Right lobe of liver (tissue), 6 donors: ENCODE measurements around the gene PRDM16. TPM values are rescaled to one million over a fixed set of nuclear protein-coding genes. Genes with fewer than 3 reads are reported as not detected.

Experiments
- ATAC-seq, 4 donors: fragments of 200-7000 bp; cut with Tn5 transposase; one replicate each; pipeline ENCODE4 v1.9.1; 2020; ENCODE audit warnings: mild to moderate bottlenecking in 4 of 4, moderate library complexity in 4 of 4
- DNase-seq, 3 donors: peaks; one replicate each; pipeline ENCODE4 v3.0.0-alpha.2; 2020
- H3K27ac ChIP-seq, 3 donors: fragments of 200-600 bp; one replicate each; pipeline ENCODE4 v1.8.0; 2022
- H3K27me3 ChIP-seq, 2 donors: fragments of 200-600 bp; one replicate each; pipeline ENCODE4 v1.8.0; 2022
- H3K36me3 ChIP-seq, 4 donors: fragments of 200-600 bp; sonication (generic) in 1 of 4; one replicate each; pipeline versions ENCODE4 v1.5.1 to v1.8.0; 2017 to 2022; ENCODE audit warnings: control low read depth in 1 of 4
- H3K4me1 ChIP-seq, 4 donors: fragments of 200-600 bp; sonication (generic) in 1 of 4; one replicate each; pipeline versions ENCODE4 v1.5.1 to v1.8.0; 2017 to 2022; ENCODE audit warnings: control low read depth in 1 of 4
- H3K4me3 ChIP-seq, 3 donors: fragments of 200-600 bp; one replicate each; pipeline ENCODE4 v1.8.0; 2022
- H3K9me3 ChIP-seq, 4 donors: fragments of 200-600 bp; sonication (generic) in 1 of 4; one replicate each; pipeline versions ENCODE4 v1.5.1 to v1.8.0; 2017 to 2022; ENCODE audit warnings: control low read depth in 1 of 4
- POLR2A ChIP-seq: fragments of 450-650 bp; IDR thresholded peaks from one replicate; pipeline ENCODE4 v1.6.1; 2017; ENCODE audit warnings: antibody characterized with exemption, mild to moderate bottlenecking
- WGBS: methylation state at CpG from one replicate; pipeline ENCODE4 v1.1.6; 2018; ENCODE audit warnings: low coverage, low lambda C conversion rate; ENCODE audit not compliant: insufficient coverage; ENCODE audit errors: missing lambda C conversion rate; 5-methylcytosine and 5-hydroxymethylcytosine counted together
- intact Hi-C, 2 donors: fragments of 100-400 bp; cut with DNase I; formaldehyde crosslinking; loops; one replicate each; pipeline versions ENCODE4 v1.11.2 to v1.14.1; 2022
- total RNA-seq, 6 experiments: library from RNA; depleted of rRNA in 2 of 6; stranded (reverse); fragments of >200 nt in 2 of 6; fragmentation: NEBNext Ultra II Directional in 3 of 6; extraction: Animal tissue kit (Norgen Biotek cat#: 25700) in 3 of 6; gene quantifications; one replicate each; pipeline versions ENCODE4 v1.1.0 to v1.2.4, GENCODE V29; 2016 to 2023
- TF ChIP-seq, protein P1 (sequence below), 4 donors: fragments of 200-600 bp in 3 of 4; fragments of 450-650 bp in 1 of 4; IDR thresholded peaks; one replicate each; pipeline versions ENCODE4 v1.5.1 to v1.8.0; 2016 to 2022; ENCODE audit warnings: antibody characterized with exemption in 4 of 4, mild to moderate bottlenecking in 2 of 4
- donor health status: DM: no; HTN: yes; CAD: no.
- donor health status: DM: no; HTN: no; CAD: no.
- donor health status: DM: no; HTN: no; CAD: no.
- donor health status: DM: no; HTN: yes; CAD: no.
- donor health status: DM: no; HTN: yes; CAD: no.

PRDM16 gene
- total RNA-seq, 6 experiments from 2014 or later, result 0.06 to 0.75 (median 0.28) TPM

DNA sequence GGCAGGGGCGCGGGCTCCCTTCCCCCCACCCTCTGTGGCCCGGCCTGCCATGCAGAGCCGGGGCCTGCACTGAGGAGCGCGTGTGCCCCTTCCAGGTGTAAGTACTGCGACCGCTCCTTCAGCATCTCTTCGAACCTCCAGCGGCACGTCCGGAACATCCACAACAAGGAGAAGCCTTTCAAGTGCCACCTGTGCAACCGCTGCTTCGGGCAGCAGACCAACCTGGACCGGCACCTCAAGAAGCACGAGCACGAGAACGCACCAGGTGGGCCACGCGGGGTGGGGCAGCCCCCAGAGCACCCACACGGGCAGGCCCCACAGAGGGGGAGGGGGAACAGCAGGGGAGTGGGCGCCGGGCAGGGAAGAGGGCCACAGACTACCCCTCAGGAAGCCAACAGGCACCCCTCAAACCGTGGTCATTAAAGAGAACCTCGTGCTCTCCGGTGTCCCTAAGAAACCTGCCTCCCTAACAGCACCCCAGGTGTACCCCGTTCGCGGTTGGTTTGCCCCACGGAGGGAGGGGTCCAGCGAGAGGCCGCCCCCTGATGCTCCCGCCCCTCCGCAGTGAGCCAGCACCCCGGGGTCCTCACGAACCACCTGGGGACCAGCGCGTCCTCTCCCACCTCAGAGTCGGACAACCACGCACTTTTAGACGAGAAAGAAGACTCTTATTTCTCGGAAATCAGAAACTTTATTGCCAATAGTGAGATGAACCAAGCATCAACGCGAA is 356.6 kb downstream of the PRDM16 start:
- TF ChIP-seq, protein P1, sequence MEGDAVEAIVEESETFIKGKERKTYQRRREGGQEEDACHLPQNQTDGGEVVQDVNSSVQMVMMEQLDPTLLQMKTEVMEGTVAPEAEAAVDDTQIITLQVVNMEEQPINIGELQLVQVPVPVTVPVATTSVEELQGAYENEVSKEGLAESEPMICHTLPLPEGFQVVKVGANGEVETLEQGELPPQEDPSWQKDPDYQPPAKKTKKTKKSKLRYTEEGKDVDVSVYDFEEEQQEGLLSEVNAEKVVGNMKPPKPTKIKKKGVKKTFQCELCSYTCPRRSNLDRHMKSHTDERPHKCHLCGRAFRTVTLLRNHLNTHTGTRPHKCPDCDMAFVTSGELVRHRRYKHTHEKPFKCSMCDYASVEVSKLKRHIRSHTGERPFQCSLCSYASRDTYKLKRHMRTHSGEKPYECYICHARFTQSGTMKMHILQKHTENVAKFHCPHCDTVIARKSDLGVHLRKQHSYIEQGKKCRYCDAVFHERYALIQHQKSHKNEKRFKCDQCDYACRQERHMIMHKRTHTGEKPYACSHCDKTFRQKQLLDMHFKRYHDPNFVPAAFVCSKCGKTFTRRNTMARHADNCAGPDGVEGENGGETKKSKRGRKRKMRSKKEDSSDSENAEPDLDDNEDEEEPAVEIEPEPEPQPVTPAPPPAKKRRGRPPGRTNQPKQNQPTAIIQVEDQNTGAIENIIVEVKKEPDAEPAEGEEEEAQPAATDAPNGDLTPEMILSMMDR (IDR thresholded peaks at IDR 0.05), result no peak
- TF ChIP-seq POLR2A, result no peak
- no peaks in the 10 kb centered on the region for H3K27me3 ChIP-seq
- no peak for ATAC-seq
- no peak overlapping the region for H3K27ac ChIP-seq
- H3K4me1 ChIP-seq, result no peaks in the 10 kb centered on the region
- no peak for DNase-seq
- no peaks in the 10 kb centered on the region for H3K36me3 ChIP-seq
- H3K9me3 ChIP-seq, result no peaks in the 10 kb centered on the region
- 59% methylated on average over 17 of the region's 44 CpGs for WGBS
- intact Hi-C loops, result loop anchor here in 1 of 2 donors (10.0 kb wide), 1 partner anchor 601 kb away; no protein-coding TSS in a partner anchor
- no peak overlapping the region for H3K4me3 ChIP-seq

DNA sequence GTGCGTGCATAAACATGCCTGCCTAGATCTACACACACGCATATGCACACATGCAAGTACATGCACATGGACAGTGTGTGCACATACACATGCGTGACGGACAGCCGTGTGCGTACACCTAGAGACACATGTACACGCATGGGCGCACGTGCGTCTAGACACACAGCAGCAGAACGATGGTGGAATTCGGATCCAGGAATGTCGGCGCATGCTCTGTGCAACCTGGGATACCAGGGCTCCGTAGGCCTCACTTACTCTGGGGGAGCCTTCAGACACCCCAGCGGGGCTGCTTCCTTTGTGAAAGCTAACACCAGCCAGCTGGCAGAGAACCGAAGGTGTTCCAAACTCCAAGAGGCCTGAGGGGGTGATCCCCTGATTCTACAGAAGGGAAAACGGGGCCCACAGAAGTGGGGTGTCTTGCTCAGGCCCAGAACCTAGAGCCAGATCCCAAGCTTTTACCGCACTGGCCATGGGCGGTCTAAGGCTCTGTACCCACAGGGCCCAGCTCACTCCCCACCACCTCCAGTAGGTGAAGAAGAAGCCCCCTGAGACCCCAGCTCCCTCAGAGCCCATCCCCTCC is 358.0 kb downstream of the PRDM16 start:
- WGBS, result no CpG with 5 or more reads among the region's 20 CpGs
- Histone ChIP-seq H3K9me3 (no peaks in the 10 kb centered on the region), H3K4me3 (no peak overlapping the region), H3K27me3 (no peaks in the 10 kb centered on the region), H3K4me1 (no peaks in the 10 kb centered on the region), H3K36me3 (no peaks in the 10 kb centered on the region), H3K27ac (no peak overlapping the region)
- no peak for ATAC-seq
- intact Hi-C loops, result loop anchor here in 1 of 2 donors (10.0 kb wide), 1 partner anchor 602 kb away; no protein-coding TSS in a partner anchor
- DNase-seq, result no peak
- no peak for TF ChIP-seq POLR2A
- TF ChIP-seq, protein P1 (IDR thresholded peaks at IDR 0.05), result no peak

DNA sequence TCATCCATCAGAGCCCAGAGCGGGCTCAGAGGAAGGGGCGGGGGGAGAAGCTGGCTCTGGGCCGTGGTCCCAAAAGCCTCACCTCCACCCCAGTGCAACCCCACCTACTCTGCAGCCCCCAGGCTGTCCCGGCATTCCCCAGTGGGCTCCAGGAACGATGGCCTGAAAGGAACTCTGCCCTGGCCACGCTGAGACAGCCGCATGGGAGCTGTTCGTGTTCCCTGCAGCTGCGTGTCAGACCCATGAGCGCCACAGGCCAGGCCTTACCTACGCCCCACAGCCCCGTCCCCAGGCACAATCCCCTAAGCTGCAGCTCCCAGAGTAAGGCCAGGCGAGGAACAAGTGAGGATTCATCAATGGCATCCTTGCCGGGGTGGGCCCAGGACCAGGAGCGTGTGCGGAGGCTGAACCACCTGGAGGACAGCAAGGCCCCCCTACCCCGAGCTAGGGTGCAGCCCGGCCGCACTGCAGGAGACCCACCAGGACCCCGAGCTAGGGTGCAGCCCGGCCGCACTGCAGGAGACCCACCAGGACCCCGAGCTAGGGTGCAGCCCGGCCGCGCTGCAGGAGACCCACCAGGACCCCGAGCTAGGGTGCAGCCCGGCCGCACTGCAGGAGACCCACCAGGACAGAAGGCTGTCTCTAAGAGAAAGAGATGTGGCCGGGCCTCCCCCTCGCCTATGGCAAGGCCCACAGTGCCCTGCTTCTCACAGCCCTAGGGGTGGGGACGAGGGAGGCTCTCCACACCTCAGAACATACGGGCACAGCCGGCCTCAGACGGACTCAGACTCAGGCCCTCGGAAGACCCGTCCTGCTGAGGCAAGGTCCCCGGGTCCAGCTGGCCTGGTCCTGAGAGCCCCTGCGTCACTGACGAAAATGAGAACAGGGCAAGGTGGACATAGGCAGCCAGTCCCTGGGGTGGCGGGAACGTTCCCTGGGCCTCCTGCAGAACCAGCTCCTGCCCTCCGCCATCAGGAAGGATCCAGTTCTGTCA is 359.0 kb downstream of the PRDM16 start:
- no peak for DNase-seq
- no peak for TF ChIP-seq POLR2A
- TF ChIP-seq, protein P1 (IDR thresholded peaks at IDR 0.05), result no peak
- Histone ChIP-seq H3K9me3 (no peaks in the 10 kb centered on the region), H3K27ac (no peak overlapping the region), H3K36me3 (no peaks in the 10 kb centered on the region), H3K4me1 (no peaks in the 10 kb centered on the region), H3K27me3 (no peaks in the 10 kb centered on the region), H3K4me3 (no peak overlapping the region)
- WGBS, result 80% methylated on average over 8 of the region's 43 CpGs
- no peak for ATAC-seq
- intact Hi-C loops, result loop anchor here in 1 of 2 donors (10.0 kb wide), 1 partner anchor 603 kb away; no protein-coding TSS in a partner anchor

DNA sequence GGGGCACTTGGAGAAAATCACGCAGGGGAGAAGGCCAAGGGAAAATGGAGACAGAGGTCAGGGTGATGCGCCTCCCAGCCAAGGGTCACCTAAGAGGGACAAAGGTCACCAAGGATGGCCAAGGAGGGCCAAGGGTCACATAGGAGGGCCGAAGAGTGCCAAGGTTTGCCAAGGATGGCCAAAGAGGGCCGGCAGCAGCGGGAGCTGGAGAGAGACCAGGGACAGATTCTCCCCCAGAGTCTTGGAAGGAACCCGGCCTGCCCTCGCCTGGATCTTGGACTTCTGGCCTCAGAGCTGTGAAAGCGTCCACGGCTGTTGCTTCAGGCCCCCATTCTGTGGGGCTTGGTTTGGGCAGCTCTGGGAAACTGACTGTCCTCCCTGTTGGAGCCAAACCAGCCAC is 359.9 kb downstream of the PRDM16 start:
- no peaks in the 10 kb centered on the region for H3K9me3 ChIP-seq
- no peak overlapping the region for H3K4me3 ChIP-seq
- no peaks in the 10 kb centered on the region for H3K36me3 ChIP-seq
- no peaks in the 10 kb centered on the region for H3K27me3 ChIP-seq
- no peak for DNase-seq
- no peak overlapping the region for H3K27ac ChIP-seq
- no peak for TF ChIP-seq POLR2A
- TF ChIP-seq, protein P1 (IDR thresholded peaks at IDR 0.05), result no peak
- no peak for ATAC-seq
- H3K4me1 ChIP-seq, result no peaks in the 10 kb centered on the region
- intact Hi-C loops, result loop anchor here in 1 of 2 donors (10.0 kb wide), 1 partner anchor 604 kb away; no protein-coding TSS in a partner anchor
- WGBS, result 72% methylated on average over 2 of the region's 9 CpGs
